KMS-11 (cell line): ENCODE data around the gene GNAO1.

ENCODE experiments used
- H2AFZ ChIP-seq: fragments of 200-600 bp; sonication (generic); 2 replicates; pipeline ENCODE4 v1.6.1; 2016; ENCODE audit warnings: antibody characterized with exemption, mixed run types, low read depth
- H3K27ac ChIP-seq: fragments of 200-600 bp; sonication (generic); 2 replicates; pipeline ENCODE4 v1.6.1; 2016; ENCODE audit warnings: mild to moderate bottlenecking, mixed run types
- H3K27me3 ChIP-seq: fragments of 200-600 bp; sonication (generic); 2 replicates; pipeline ENCODE4 v1.6.1; 2017; ENCODE audit warnings: mild to moderate bottlenecking, low read depth, mixed run types, moderate library complexity; ENCODE audit not compliant: insufficient read depth
- H3K36me3 ChIP-seq: fragments of 200-600 bp; sonication (generic); 2 replicates; pipeline ENCODE4 v1.6.1; 2017; ENCODE audit warnings: mild to moderate bottlenecking, mixed run types; ENCODE audit not compliant: insufficient read depth
- H3K4me1 ChIP-seq: fragments of 200-600 bp; sonication (generic); 2 replicates; pipeline ENCODE4 v1.6.1; 2016; ENCODE audit warnings: mild to moderate bottlenecking, low read depth, mixed run types; ENCODE audit not compliant: poor library complexity, severe bottlenecking
- H3K4me2 ChIP-seq: fragments of 200-600 bp; sonication (generic); 2 replicates; pipeline ENCODE4 v1.7.0; 2016; ENCODE audit warnings: mild to moderate bottlenecking, mixed run types
- H3K4me3 ChIP-seq: fragments of 200-600 bp; sonication (generic); IDR thresholded peaks from 2 replicates; pipeline ENCODE4 v1.6.1; 2017; ENCODE audit warnings: low read depth, low read length, mixed read lengths; ENCODE audit not compliant: insufficient read depth
- H3K79me2 ChIP-seq: fragments of 200-600 bp; sonication (generic); 2 replicates; pipeline ENCODE4 v1.6.1; 2016; ENCODE audit warnings: low read depth, mixed run types; ENCODE audit not compliant: insufficient read depth
- H3K9ac ChIP-seq: fragments of 200-600 bp; sonication (generic); 2 replicates; pipeline ENCODE4 v1.6.1; 2016; ENCODE audit warnings: mild to moderate bottlenecking, mixed run types
- H4K20me1 ChIP-seq: fragments of 200-600 bp; sonication (generic); 2 replicates; pipeline ENCODE4 v1.6.1; 2016; ENCODE audit warnings: mild to moderate bottlenecking, mixed run types; ENCODE audit not compliant: insufficient read depth
- CTCF ChIP-seq: fragments of 200-600 bp; sonication (generic); conservative IDR thresholded peaks from 2 replicates; pipeline ENCODE4 v1.6.1; 2017; ENCODE audit warnings: low read depth, mild to moderate bottlenecking, antibody characterized with exemption, low read length, moderate library complexity, mixed read lengths

The GNAO1 gene

GRCh38 chr16:56206951-56207350 lies 15.7 kb downstream of the GNAO1 start:
- Histone ChIP-seq H3K4me2 (no peak overlapping the region), H3K79me2 (no peaks in the 10 kb centered on the region), H3K9ac (no peak overlapping the region), H3K27ac (no peak overlapping the region), H3K4me3 (no peak overlapping the region), H2AFZ (no peak overlapping the region), H4K20me1 (no peaks in the 10 kb centered on the region), H3K36me3 (no peaks in the 10 kb centered on the region), H3K4me1 (peaks cover 5% of the 10 kb centered on the region), H3K27me3 (no peaks in the 10 kb centered on the region)
- TF ChIP-seq CTCF, result no peak

GRCh38 chr16:56207421-56207820 lies 16.1 kb downstream of the GNAO1 start:
- Histone ChIP-seq H3K4me2 (no peak overlapping the region), H3K27ac (no peak overlapping the region), H3K36me3 (no peaks in the 10 kb centered on the region), H2AFZ (no peak overlapping the region), H3K4me1 (peaks cover under 1% of the 10 kb centered on the region), H3K27me3 (no peaks in the 10 kb centered on the region), H3K4me3 (no peak overlapping the region), H3K79me2 (no peaks in the 10 kb centered on the region), H3K9ac (no peak overlapping the region), H4K20me1 (no peaks in the 10 kb centered on the region)
- TF ChIP-seq CTCF, result no peak

GRCh38 chr16:56211435-56211981 lies 20.2 kb downstream of the GNAO1 start:
- Histone ChIP-seq H3K4me2 (no peak overlapping the region), H3K27me3 (no peaks in the 10 kb centered on the region), H2AFZ (no peak overlapping the region), H3K27ac (no peak overlapping the region), H3K36me3 (no peaks in the 10 kb centered on the region), H3K4me3 (no peak overlapping the region), H3K79me2 (no peaks in the 10 kb centered on the region), H3K4me1 (no peaks in the 10 kb centered on the region), H3K9ac (no peak overlapping the region), H4K20me1 (no peaks in the 10 kb centered on the region)
- TF ChIP-seq CTCF, result no peak

- Histone ChIP-seq H4K20me1 (no peaks in the 10 kb centered on the region), H3K36me3 (no peaks in the 10 kb centered on the region), H3K27me3 (no peaks in the 10 kb centered on the region), H3K4me1 (no peaks in the 10 kb centered on the region), H2AFZ (no peak overlapping the region), H3K9ac (no peak overlapping the region), H3K4me3 (no peak overlapping the region), H3K4me2 (no peak overlapping the region), H3K27ac (no peak overlapping the region), H3K79me2 (no peaks in the 10 kb centered on the region)
- no peak for TF ChIP-seq CTCF
These were observed 20.9 kb downstream of the GNAO1 start for GRCh38 chr16:56212144-56212543.
